Ammon's horn (tissue), 1 donor: ENCODE results near the gene RAC3.

Source experiments
- DNase-seq: peaks from one replicate; pipeline ENCODE4 v3.0.0-alpha.2; 2016; ENCODE audit warnings: low spot score

Gene RAC3

GRCh38 chr17:81999587-81999975, 31.9 kb upstream of the RAC3 start:
- no peak for DNase-seq

- no peak for DNase-seq
Measured at GRCh38 chr17:81999976-82000802, 31.3 kb upstream of the RAC3 start.

GRCh38 chr17:82000803-82001570, 30.5 kb upstream of the RAC3 start:
- no peak for DNase-seq

GRCh38 chr17:82001571-82002056, 29.9 kb upstream of the RAC3 start:
- DNase-seq = no peak

- DNase-seq = no peak
Measured at GRCh38 chr17:82003411-82004381, 27.8 kb upstream of the RAC3 start.

- DNase-seq = no peak
Measured at GRCh38 chr17:82004517-82005455, 26.7 kb upstream of the RAC3 start.

- DNase-seq = no peak
Measured at GRCh38 chr17:82005701-82006348, 25.7 kb upstream of the RAC3 start.

GRCh38 chr17:82006468-82007227, 24.8 kb upstream of the RAC3 start:
- peak; percentile 66 for DNase-seq

GRCh38 chr17:82007228-82007494, 24.3 kb upstream of the RAC3 start:
- DNase-seq = no peak

GRCh38 chr17:82007495-82008257, 23.8 kb upstream of the RAC3 start:
- no peak for DNase-seq

- no peak for DNase-seq
Measured at GRCh38 chr17:82008258-82008940, 23.1 kb upstream of the RAC3 start.

- DNase-seq = no peak
Measured at GRCh38 chr17:82008941-82009405, 22.5 kb upstream of the RAC3 start.

GRCh38 chr17:82009413-82009812, 22.1 kb upstream of the RAC3 start:
- no peak for DNase-seq

GRCh38 chr17:82010575-82011525, 20.6 kb upstream of the RAC3 start:
- no peak for DNase-seq

GRCh38 chr17:82011617-82012187, 19.8 kb upstream of the RAC3 start:
- no peak for DNase-seq

- no peak for DNase-seq
Measured at GRCh38 chr17:82012261-82012639, 19.2 kb upstream of the RAC3 start.
